SU-DHL-6 (cell line): Measurements from ENCODE around the gene ATP8A2.

Source experiments
- CTCF ChIP-seq: fragments of 200-600 bp; sonication (generic); IDR thresholded peaks from one replicate; pipeline ENCODE4 v1.5.1; 2017; ENCODE audit warnings: antibody characterized with exemption, mild to moderate bottlenecking, low read length, moderate library complexity; ENCODE audit not compliant: insufficient read depth, poor library complexity, severe bottlenecking
- EZH2phosphoT487 ChIP-seq: fragments of 200-600 bp; sonication (generic), shearing (Covaris generic); conservative IDR thresholded peaks from 2 replicates; pipeline ENCODE4 v1.6.1; 2018; ENCODE audit warnings: mild to moderate bottlenecking, antibody characterized with exemption, low read length, moderate library complexity, mixed read lengths

GRCh38 chr13:25429466-25429865, 57.7 kb downstream of the ATP8A2 start:
- TF ChIP-seq CTCF (no peak), EZH2phosphoT487 (no peak)
